Naive thymus-derived CD4-positive, alpha-beta T cell (primary cell): ENCODE results near the gene GRM4. TPM values are rescaled to one million over a fixed set of nuclear protein-coding genes. Genes with fewer than 3 reads are reported as not detected.

Experiments used
- ATAC-seq: fragments of 150-1000 bp; cut with Tn5 transposase; 2 replicates; pipeline ENCODE4 v1.10.0; 2021; ENCODE audit warnings: mild to moderate bottlenecking, moderate library complexity
- CTCF ChIA-PET: fragments of 350-600 bp; sonication (Branson Sonifier 250); formaldehyde crosslinking; loops from one replicate; lab custom pipeline; 2021; ENCODE audit warnings: antibody characterized with exemption; lab: Charles Lee
- POLR2A ChIA-PET: fragments of 350-600 bp; sonication (Branson Sonifier 250); formaldehyde crosslinking; loops from one replicate; lab custom pipeline; 2021; ENCODE audit warnings: antibody characterized with exemption, inconsistent platforms; lab: Charles Lee
- DNase-seq, 9 donors: peaks; one replicate each; pipeline versions ENCODE4 v3.0.0 to v3.0.0-alpha.2; 2020 to 2022; ENCODE audit warnings: mixed read lengths in 1 of 9
- H3K27ac ChIP-seq: one replicate; pipeline ENCODE4 v1.7.0; 2013; ENCODE audit warnings: mild to moderate bottlenecking, low read depth, low read length, moderate library complexity
- H3K27me3 ChIP-seq, 2 donors: one replicate each; pipeline ENCODE4 v1.7.0; 2013; ENCODE audit warnings: low read length in 2 of 2, mild to moderate bottlenecking in 2 of 2, moderate library complexity in 2 of 2; ENCODE audit not compliant: control insufficient read depth in 2 of 2, insufficient read depth in 2 of 2
- H3K36me3 ChIP-seq, 3 experiments: 1 replicate in 2 of 3; 2 replicates in 1 of 3; pipeline ENCODE4 v1.7.0; 2013; ENCODE audit warnings: low read length in 3 of 3, mild to moderate bottlenecking in 3 of 3, moderate library complexity in 1 of 3; ENCODE audit not compliant: insufficient read depth in 3 of 3, control insufficient read depth in 2 of 3
- H3K4me1 ChIP-seq, 2 donors: one replicate each; pipeline ENCODE4 v1.7.0; 2013; ENCODE audit warnings: low read length in 2 of 2, mild to moderate bottlenecking in 2 of 2, moderate library complexity in 1 of 2; ENCODE audit not compliant: control insufficient read depth in 2 of 2, insufficient read depth in 2 of 2
- H3K4me3 ChIP-seq: 2 replicates; pipeline ENCODE4 v1.7.0; 2013; ENCODE audit warnings: mild to moderate bottlenecking, low read length
- H3K9me3 ChIP-seq, 3 experiments: 1 replicate in 2 of 3; 2 replicates in 1 of 3; pipeline ENCODE4 v1.7.0; 2013; ENCODE audit warnings: low read length in 3 of 3; ENCODE audit not compliant: control insufficient read depth in 2 of 3
- H3K27ac Mint-ChIP-seq, 9 donors: one replicate each; pipeline ENCODE4 v1.8.0; 2020 to 2022; ENCODE audit warnings: mixed read lengths in 9 of 9, mild to moderate bottlenecking in 8 of 9, moderate library complexity in 5 of 9, inconsistent platforms in 2 of 9
- H3K27me3 Mint-ChIP-seq, 5 donors: one replicate each; pipeline ENCODE4 v1.8.0; 2021 to 2022; ENCODE audit warnings: mixed read lengths in 5 of 5, mild to moderate bottlenecking in 1 of 5
- H3K36me3 Mint-ChIP-seq, 5 donors: one replicate each; pipeline ENCODE4 v1.8.0; 2020 to 2022; ENCODE audit warnings: mixed read lengths in 5 of 5, mild to moderate bottlenecking in 3 of 5, inconsistent platforms in 1 of 5
- H3K4me1 Mint-ChIP-seq, 7 donors: one replicate each; pipeline ENCODE4 v1.8.0; 2020 to 2022; ENCODE audit warnings: mixed read lengths in 7 of 7, mild to moderate bottlenecking in 3 of 7, inconsistent platforms in 1 of 7
- H3K4me3 Mint-ChIP-seq, 10 donors: one replicate each; pipeline ENCODE4 v1.8.0; 2020 to 2022; ENCODE audit warnings: mild to moderate bottlenecking in 10 of 10, mixed read lengths in 10 of 10, moderate library complexity in 6 of 10, inconsistent platforms in 2 of 10
- H3K9me3 Mint-ChIP-seq, 11 donors: one replicate each; pipeline ENCODE4 v1.8.0; 2020 to 2022; ENCODE audit warnings: mixed read lengths in 11 of 11, mild to moderate bottlenecking in 4 of 11, inconsistent platforms in 1 of 11, moderate library complexity in 1 of 11
- intact Hi-C, 2 donors: fragments of 100-400 bp; cut with micrococcal nuclease; formaldehyde crosslinking; loops; one replicate each; pipeline ENCODE4 v1.15.1; 2023
- polyA plus RNA-seq, 2 donors: library from polyadenylated mRNA; unstranded; fragments of 300-500 nt; fragmentation: Illumina TruSeq; gene quantifications; one replicate each; pipeline ENCODE4 v1.2.3, GENCODE V29; 2021
- total RNA-seq, 6 experiments: library from RNA in 5 of 6; stranded (reverse) in 5 of 6; gene quantifications; 1 replicate in 5 of 6; 2 replicates in 1 of 6; pipeline ENCODE4 v1.2.3 and lab custom pipeline; 2021 to 2026

The GRM4 gene
- total and polyA plus RNA-seq, 7 experiments from 2014 or later, result not detected

DNA sequence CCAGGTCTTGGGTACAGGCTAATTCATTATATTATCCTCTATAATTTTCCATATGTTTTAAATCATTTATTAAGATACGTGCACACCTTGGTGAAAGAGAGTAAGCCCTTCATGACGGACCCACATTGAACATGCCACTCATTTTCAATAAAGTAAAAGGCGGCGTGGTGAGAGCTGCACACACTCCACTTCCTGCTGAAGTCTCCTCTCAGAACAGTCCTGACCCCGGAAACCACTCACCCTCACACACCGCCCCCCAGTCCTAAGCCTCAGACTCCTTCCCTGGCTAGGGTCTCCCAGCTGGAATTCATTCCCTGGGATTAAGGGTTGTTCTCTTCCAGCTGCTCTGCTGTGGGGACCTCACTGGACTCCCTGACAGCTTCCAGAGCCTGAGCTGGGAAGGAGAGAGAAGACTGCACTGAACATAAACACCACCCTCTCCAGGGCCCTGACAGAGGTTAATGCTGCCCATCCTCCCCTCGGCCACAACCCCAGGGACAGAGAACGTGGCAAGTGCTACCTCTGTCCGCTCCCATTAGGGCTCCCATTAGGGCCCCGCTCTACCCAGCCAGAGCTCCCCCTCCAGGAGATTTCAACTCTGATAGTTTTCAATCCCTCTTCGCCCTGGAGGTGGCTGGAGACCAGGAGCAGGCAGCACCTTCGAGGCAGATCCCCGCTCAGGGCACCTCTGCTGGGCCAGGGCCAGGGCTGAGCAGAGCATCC lies 24.8 kb downstream of the GRM4 start:
- no peak overlapping the region for H3K27ac ChIP-seq
- Mint-ChIP-seq H3K27me3 (peaks cover 0 to 16% (median 9%) of the 10 kb centered on the region in 5 donors), H3K4me1 (peaks cover 0 to 1% (median 0%) of the 10 kb centered on the region in 7 donors), H3K27ac (no peak overlapping the region), H3K36me3 (no peaks in the 10 kb centered on the region), H3K9me3 (peaks cover 0 to 2% (median 0%) of the 10 kb centered on the region in 11 donors), H3K4me3 (no peak overlapping the region)
- H3K4me1 ChIP-seq, result no peaks in the 10 kb centered on the region
- H3K36me3 ChIP-seq, result no peaks in the 10 kb centered on the region
- CTCF ChIA-PET, result no interaction called here
- H3K9me3 ChIP-seq, result no peaks in the 10 kb centered on the region
- DNase-seq (no peak), ATAC-seq (no peak)
- POLR2A ChIA-PET, result no interaction called here
- no peak overlapping the region for H3K4me3 ChIP-seq
- no peaks in the 10 kb centered on the region for H3K27me3 ChIP-seq
- intact Hi-C loops, result no loop called here

DNA sequence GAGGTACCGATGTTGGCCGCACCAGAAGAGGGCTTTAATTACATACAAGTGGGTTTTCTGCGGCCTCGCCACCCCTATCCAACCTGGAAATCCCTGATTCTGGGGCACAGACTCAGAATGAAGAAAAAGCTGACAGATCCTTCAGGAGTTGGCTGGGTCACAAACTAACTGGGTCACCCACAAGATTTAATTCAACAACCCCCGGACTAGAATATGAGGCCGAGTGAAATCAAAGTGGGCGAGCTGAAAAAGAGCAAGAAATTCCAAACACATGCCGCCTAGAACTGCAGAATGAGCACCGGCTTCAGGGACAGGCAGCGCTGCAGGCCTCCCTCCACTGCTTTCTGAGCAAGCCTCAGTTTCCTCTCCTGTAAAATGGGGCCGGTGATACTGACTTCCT lies 30.0 kb downstream of the GRM4 start:
- ATAC-seq (no peak), DNase-seq (no peak)
- ChIA-PET CTCF (no interaction called here), POLR2A (no interaction called here)
- no peak overlapping the region for H3K27ac Mint-ChIP-seq
- Histone ChIP-seq H3K27me3 (no peaks in the 10 kb centered on the region), H3K36me3 (no peaks in the 10 kb centered on the region), H3K4me3 (no peak overlapping the region), H3K4me1 (no peaks in the 10 kb centered on the region), H3K9me3 (no peaks in the 10 kb centered on the region), H3K27ac (no peak overlapping the region)
- H3K9me3 Mint-ChIP-seq, result peaks cover 0 to 4% (median 0%) of the 10 kb centered on the region in 11 donors
- no peak overlapping the region for H3K4me3 Mint-ChIP-seq
- peaks cover 0 to 39% (median 29%) of the 10 kb centered on the region in 5 donors for H3K27me3 Mint-ChIP-seq
- H3K4me1 Mint-ChIP-seq, result peaks cover 0 to 5% (median 0%) of the 10 kb centered on the region in 7 donors
- no peaks in the 10 kb centered on the region for H3K36me3 Mint-ChIP-seq
- intact Hi-C loops, result loop anchor here (1.0 kb wide), 1 partner anchor 16 kb away; no protein-coding TSS in a partner anchor

DNA sequence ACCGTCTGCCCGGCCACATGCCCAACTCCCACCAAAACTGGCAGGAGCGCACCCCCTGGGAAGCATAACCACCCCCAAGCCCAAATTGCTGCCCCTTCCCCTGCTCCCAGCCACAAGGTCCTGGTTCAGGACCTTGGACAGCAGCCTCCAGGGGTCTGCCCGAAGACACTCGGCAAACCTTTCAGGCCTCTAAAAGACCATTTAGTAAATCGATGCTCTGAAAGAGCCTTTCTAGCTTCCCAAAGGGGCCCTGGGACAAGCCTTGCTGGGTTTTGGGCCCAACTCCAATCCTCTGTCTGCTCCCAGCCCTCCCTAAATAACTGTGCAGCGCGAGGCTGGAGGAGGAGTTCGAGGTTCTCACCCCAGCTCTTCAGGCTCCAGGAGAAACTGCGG lies 30.5 kb downstream of the GRM4 start:
- Histone ChIP-seq H3K36me3 (no peaks in the 10 kb centered on the region), H3K4me1 (no peaks in the 10 kb centered on the region), H3K27me3 (no peaks in the 10 kb centered on the region), H3K9me3 (no peaks in the 10 kb centered on the region), H3K27ac (no peak overlapping the region), H3K4me3 (no peak overlapping the region)
- Mint-ChIP-seq H3K4me3 (no peak overlapping the region), H3K27me3 (peaks cover 0 to 40% (median 29%) of the 10 kb centered on the region in 5 donors), H3K4me1 (peaks cover 0 to 5% (median 0%) of the 10 kb centered on the region in 7 donors), H3K9me3 (peaks cover 0 to 4% (median 0%) of the 10 kb centered on the region in 11 donors), H3K36me3 (no peaks in the 10 kb centered on the region), H3K27ac (no peak overlapping the region)
- DNase-seq, result peak in 5 of 9 donors; percentile 7 to 41 (median 31)
- intact Hi-C loops, result loop anchor here (1.0 kb wide), 1 partner anchor 17 kb away; no protein-coding TSS in a partner anchor
- POLR2A ChIA-PET, result no interaction called here
- no peak for ATAC-seq
- CTCF ChIA-PET, result no interaction called here

DNA sequence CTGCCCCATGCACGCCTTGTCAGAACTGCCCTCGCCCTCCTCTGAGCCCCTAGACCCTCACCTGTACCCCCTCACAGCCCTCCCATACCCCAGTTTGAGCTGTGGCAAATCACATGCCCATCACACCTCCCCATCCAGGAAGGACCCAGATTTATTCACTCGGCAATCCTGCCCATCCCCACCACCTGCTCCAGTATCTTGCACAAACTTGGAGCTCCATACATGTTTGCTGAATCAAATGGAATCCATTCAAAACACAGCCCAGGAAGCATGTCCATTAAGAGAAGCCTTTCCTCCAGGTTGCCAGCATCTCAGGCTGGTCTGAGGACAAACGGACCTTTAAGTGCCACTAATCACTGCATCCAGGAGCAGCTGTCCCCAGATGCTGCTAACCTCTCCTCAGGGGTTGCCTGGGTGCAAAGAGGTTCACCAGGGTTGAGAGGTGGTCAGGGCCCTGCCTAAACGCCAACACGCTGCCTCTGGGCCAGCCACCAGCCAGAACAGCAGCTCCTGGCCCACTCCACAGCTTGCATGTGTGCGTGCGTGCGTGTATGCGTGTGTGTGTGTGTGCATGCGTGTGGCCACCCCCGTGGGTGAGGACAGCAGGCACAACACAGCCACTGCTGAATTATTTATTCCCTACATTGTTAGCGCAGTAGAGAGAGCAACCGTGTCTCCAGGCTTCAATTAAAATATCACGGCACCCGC lies 31.0 kb downstream of the GRM4 start:
- CTCF ChIA-PET, result no interaction called here
- Histone ChIP-seq H3K9me3 (no peaks in the 10 kb centered on the region), H3K27me3 (no peaks in the 10 kb centered on the region), H3K36me3 (no peaks in the 10 kb centered on the region), H3K4me3 (no peak overlapping the region), H3K4me1 (no peaks in the 10 kb centered on the region), H3K27ac (no peak overlapping the region)
- peaks cover 0 to 5% (median 0%) of the 10 kb centered on the region in 7 donors for H3K4me1 Mint-ChIP-seq
- H3K4me3 Mint-ChIP-seq, result no peak overlapping the region
- no peaks in the 10 kb centered on the region for H3K36me3 Mint-ChIP-seq
- H3K27me3 Mint-ChIP-seq, result peaks cover 0 to 40% (median 29%) of the 10 kb centered on the region in 5 donors
- no peak for DNase-seq
- intact Hi-C loops, result loop anchor here (1.0 kb wide), 1 partner anchor 17 kb away; no protein-coding TSS in a partner anchor
- H3K9me3 Mint-ChIP-seq, result peaks cover 0 to 4% (median 0%) of the 10 kb centered on the region in 11 donors
- no peak for ATAC-seq
- H3K27ac Mint-ChIP-seq, result no peak overlapping the region
- POLR2A ChIA-PET, result no interaction called here

DNA sequence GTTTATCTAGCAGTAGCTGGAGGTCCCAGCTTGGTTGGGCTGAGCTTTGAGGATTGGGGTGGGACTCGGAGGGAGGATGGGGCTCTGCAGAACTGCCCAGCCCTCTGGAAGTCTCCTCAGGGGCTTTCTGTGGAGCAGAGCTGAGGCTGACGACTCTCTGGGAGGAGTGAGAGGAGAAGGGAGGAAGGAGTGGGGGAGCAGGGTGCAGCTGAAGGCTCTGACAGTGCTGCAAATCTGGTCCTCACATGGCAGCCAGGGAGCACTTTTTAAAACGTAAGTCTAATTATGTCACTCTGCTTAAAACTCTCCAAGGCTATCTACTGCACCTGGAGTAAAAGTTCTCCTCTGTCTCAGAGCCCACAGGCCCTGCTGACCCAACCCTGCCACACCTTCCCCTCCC lies 32.4 kb downstream of the GRM4 start:
- no peaks in the 10 kb centered on the region for H3K36me3 ChIP-seq
- ATAC-seq (no peak), DNase-seq (no peak)
- H3K4me3 ChIP-seq, result no peak overlapping the region
- no peaks in the 10 kb centered on the region for H3K9me3 ChIP-seq
- H3K27ac ChIP-seq, result no peak overlapping the region
- CTCF ChIA-PET, result no interaction called here
- peaks cover 0 to 3% (median 0%) of the 10 kb centered on the region in 7 donors for H3K4me1 Mint-ChIP-seq
- H3K9me3 Mint-ChIP-seq, result peaks cover 0 to 4% (median 0%) of the 10 kb centered on the region in 11 donors
- intact Hi-C loops, result no loop called here
- no peaks in the 10 kb centered on the region for H3K27me3 ChIP-seq
- H3K4me3 Mint-ChIP-seq, result no peak overlapping the region
- no peaks in the 10 kb centered on the region for H3K36me3 Mint-ChIP-seq
- H3K27ac Mint-ChIP-seq, result no peak overlapping the region
- H3K4me1 ChIP-seq, result no peaks in the 10 kb centered on the region
- H3K27me3 Mint-ChIP-seq, result peaks cover 0 to 44% (median 29%) of the 10 kb centered on the region in 5 donors
- POLR2A ChIA-PET, result no interaction called here

DNA sequence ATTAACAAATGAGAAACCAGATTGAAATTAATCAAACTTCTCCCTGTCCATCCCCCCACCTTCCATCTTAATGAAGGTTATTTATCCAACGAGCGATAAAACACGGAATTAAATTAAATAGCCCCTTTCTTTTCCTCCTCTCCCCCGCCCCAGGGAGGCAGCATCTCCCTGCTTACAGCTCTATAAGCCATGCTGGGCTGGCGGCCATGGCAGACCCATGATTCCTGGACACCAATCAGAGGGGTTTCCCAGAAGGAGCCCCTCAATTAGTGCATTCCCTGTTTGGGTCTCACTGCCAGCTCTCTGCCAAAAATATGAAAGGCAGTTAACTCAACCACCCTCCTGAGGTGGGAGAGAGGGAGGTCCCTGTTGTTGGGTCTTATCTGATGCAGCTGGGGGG lies 33.8 kb downstream of the GRM4 start:
- intact Hi-C loops, result no loop called here
- no peak overlapping the region for H3K4me3 Mint-ChIP-seq
- H3K9me3 Mint-ChIP-seq, result peaks cover 0 to 4% (median 0%) of the 10 kb centered on the region in 11 donors
- Histone ChIP-seq H3K4me1 (no peaks in the 10 kb centered on the region), H3K27ac (no peak overlapping the region), H3K36me3 (no peaks in the 10 kb centered on the region), H3K4me3 (no peak overlapping the region), H3K27me3 (no peaks in the 10 kb centered on the region), H3K9me3 (no peaks in the 10 kb centered on the region)
- no peaks in the 10 kb centered on the region for H3K36me3 Mint-ChIP-seq
- POLR2A ChIA-PET, result no interaction called here
- CTCF ChIA-PET, result no interaction called here
- no peak overlapping the region for H3K27ac Mint-ChIP-seq
- peaks cover 0 to 3% (median 0%) of the 10 kb centered on the region in 7 donors for H3K4me1 Mint-ChIP-seq
- peaks cover 0 to 49% (median 29%) of the 10 kb centered on the region in 5 donors for H3K27me3 Mint-ChIP-seq
- ATAC-seq, result no peak
- DNase-seq, result no peak
